Measurements from ENCODE around the gene LKAAEAR1.

The LKAAEAR1 gene

DNA sequence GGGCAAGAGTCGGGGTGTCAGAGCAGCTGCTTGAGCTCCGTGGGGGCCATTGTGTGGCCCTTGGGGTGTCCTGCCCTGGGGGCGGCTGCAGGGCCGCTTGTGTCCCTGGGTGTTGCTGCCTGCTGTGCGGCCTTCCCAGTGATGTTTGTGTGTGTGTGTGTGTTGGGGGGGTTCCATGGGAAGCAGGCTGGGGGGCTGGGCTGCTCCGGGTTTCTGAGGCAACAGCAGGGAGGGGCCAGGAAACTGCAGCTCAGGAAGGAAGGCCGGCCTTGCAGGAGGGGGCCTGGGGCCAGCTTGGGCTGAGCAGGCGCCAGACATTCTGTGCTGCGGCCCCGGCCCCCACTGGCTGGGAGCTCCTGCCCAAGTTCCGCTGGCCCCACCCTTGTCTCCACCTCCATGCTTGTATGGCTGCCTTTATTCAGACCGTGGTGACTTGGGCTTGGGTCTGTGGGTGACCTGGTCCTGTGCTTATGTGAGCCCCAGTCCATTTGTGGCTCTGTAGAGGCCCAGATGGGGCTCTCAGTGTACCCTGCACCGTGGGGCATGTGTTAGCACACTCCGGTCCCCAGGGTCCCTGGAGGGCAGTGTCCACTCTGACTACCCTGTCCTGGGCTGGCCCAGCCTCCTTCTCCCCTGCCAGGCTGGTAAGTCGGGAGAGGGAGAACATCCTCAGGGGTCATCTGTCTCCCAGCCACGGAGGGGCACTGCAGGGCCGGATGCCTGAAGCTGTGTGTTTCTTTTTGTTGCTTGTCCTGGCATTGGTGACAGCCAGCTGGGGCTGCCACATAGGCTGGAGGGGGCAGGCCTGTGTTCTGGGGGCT, 30.1 kb downstream of the LKAAEAR1 start:
- Histone ChIP-seq H3K9me3 (ENCODE audit: control insufficient read depth in 2 of 2, low read length in 2 of 2) (no peaks in the 10 kb centered on the region), H3K9ac (ENCODE audit: low read length in 2 of 2) (peak overlapping the region in 1 of 2 donors; percentile 13), H3K27ac (ENCODE audit: low read length) (no peak overlapping the region), H3K4me1 (ENCODE audit: control insufficient read depth, insufficient read depth, low read length) (peaks cover 4% of the 10 kb centered on the region), H3K36me3 (ENCODE audit: control insufficient read depth in 2 of 2, insufficient read depth in 2 of 2, low read length in 2 of 2) (no peaks in the 10 kb centered on the region), H3K27me3 (ENCODE audit: control insufficient read depth in 1 of 2, insufficient read depth in 2 of 2, low read length in 2 of 2) (peaks cover 39 to 44% of the 10 kb centered on the region in 2 donors), H3K4me3 (ENCODE audit: low read length in 2 of 2) (no peak overlapping the region)

DNA sequence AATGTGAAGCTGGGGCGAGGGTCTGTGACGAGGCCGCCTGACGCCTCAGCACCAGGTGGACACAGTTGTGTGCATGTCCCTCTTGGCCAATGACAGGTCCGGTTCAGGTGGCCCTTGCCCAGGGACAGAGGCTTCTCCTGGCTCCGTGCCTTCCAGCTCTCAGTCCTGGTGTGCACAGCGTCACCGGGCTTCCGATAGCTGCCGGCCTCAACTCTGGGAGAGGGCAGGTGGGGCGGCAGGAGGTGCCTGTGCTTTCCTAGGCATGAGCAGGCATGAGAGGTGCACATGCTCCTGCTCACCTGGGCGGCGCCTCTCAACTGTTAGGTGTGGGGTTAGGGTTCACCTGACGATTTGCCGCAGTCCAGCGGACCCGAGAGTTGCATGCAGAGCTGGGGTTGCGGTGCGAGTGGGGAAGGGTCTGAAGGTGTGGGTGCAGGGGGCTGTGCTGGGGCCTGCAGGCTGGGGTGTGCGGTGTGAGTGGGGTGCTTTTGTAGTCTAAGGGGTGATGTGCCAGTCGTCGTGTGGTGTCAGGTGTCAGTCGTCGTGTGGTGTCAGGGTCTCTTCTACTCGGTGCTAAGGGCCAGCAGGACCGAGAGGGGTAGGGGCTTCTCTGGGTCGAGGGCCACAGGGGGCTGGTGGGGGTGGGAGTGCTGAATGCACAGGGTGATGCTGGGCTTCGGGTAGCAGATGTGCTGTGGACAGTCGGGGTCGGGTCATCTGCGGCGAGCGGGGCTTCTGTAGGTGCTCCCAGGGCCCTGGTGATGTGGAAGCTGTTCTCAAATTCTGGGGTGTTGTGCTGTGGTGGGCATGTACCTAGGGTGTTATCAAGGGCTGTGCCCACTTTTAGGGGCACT, 31.0 kb downstream of the LKAAEAR1 start:
- peaks cover 39 to 49% of the 10 kb centered on the region in 2 donors for H3K27me3 ChIP-seq (ENCODE audit: control insufficient read depth in 1 of 2, insufficient read depth in 2 of 2, low read length in 2 of 2)
- H3K4me1 ChIP-seq (ENCODE audit: control insufficient read depth, insufficient read depth, low read length): peaks cover 9% of the 10 kb centered on the region

DNA sequence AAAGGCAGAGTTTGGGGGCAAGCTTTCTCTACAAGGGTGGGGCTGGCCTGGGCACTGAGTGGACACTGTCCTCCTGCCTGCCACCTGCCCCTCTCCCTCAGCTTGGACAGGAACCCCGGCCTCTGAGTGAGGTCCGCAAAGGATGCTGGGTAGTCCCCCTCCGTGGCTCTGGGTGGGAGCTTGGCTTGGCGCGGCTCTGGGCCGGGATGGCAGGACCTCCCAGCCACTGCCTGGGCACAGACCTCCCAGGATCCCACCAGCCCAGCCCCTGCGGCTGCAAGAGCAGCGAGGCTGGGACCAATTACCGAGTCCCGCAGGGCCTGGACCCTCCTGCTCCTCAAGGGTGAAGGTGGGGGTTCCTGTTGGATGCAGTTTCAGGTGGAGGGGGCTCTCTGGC, 31.9 kb downstream of the LKAAEAR1 start:
- Histone ChIP-seq H3K27me3 (ENCODE audit: control insufficient read depth in 1 of 2, insufficient read depth in 2 of 2, low read length in 2 of 2) (peaks cover 36 to 54% of the 10 kb centered on the region in 2 donors), H3K9me3 (ENCODE audit: control insufficient read depth in 2 of 2, low read length in 2 of 2) (no peaks in the 10 kb centered on the region), H3K9ac (ENCODE audit: low read length in 2 of 2) (no peak overlapping the region), H3K27ac (ENCODE audit: low read length) (peak overlapping the region; percentile 41), H3K4me3 (ENCODE audit: low read length in 2 of 2) (no peak overlapping the region), H3K4me1 (ENCODE audit: control insufficient read depth, insufficient read depth, low read length) (peaks cover 7% of the 10 kb centered on the region), H3K36me3 (ENCODE audit: control insufficient read depth in 2 of 2, insufficient read depth in 2 of 2, low read length in 2 of 2) (no peaks in the 10 kb centered on the region)

More for the DNA sequence above, 31.0 kb downstream of the LKAAEAR1 start:
- Histone ChIP-seq H3K4me3 (ENCODE audit: low read length in 2 of 2) (no peak overlapping the region), H3K36me3 (ENCODE audit: control insufficient read depth in 2 of 2, insufficient read depth in 2 of 2, low read length in 2 of 2) (no peaks in the 10 kb centered on the region), H3K27ac (ENCODE audit: low read length) (no peak overlapping the region), H3K9ac (ENCODE audit: low read length in 2 of 2) (no peak overlapping the region), H3K9me3 (ENCODE audit: control insufficient read depth in 2 of 2, low read length in 2 of 2) (no peaks in the 10 kb centered on the region)

DNA sequence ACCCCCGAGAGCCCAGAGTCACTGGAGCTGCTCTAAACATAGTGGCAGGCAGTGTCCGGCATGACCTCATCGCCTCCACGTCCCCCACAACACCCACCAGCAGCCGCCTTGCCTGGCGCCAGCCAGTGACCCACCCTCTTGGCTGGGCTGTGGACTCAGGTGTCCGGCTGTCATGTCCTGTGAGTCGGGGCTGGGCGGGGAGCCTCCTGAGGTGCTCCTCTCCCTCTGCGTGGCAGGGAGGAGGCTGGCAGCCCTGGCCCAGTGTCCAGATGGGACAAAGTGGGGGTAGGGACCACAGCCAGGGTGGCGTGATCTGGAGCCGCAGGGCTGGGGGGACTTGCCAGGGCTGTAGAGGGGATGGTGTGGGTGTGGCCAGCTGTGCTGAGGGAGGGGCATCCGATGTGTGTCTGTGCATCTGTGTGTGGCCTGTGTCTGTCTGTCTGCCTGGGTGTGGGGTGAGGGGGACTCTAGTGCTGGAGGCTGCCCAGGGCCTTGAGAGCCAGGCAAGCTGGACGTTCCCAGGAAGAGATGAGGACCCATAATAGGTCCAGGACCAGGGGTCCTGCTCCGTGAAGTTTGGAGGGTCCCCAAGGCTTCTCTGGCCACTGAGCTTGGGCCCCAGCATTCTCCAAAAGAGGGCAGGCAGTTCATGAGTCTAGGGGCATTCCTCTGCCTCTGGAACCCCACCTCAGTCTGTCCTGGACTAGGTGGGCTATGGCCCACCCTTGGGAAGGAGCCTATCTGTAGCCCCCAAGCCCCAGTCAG, 32.5 kb downstream of the LKAAEAR1 start:
- Histone ChIP-seq H3K4me3 (ENCODE audit: low read length in 2 of 2) (no peak overlapping the region), H3K9me3 (ENCODE audit: control insufficient read depth in 2 of 2, low read length in 2 of 2) (no peaks in the 10 kb centered on the region), H3K27me3 (ENCODE audit: control insufficient read depth in 1 of 2, insufficient read depth in 2 of 2, low read length in 2 of 2) (peaks cover 40 to 55% of the 10 kb centered on the region in 2 donors), H3K27ac (ENCODE audit: low read length) (peak overlapping the region; percentile 41), H3K4me1 (ENCODE audit: control insufficient read depth, insufficient read depth, low read length) (peaks cover 7% of the 10 kb centered on the region), H3K9ac (ENCODE audit: low read length in 2 of 2) (no peak overlapping the region), H3K36me3 (ENCODE audit: control insufficient read depth in 2 of 2, insufficient read depth in 2 of 2, low read length in 2 of 2) (no peaks in the 10 kb centered on the region)

- H3K4me3 ChIP-seq (ENCODE audit: low read length in 2 of 2): no peak overlapping the region
- no peak overlapping the region for H3K9ac ChIP-seq (ENCODE audit: low read length in 2 of 2)
- H3K36me3 ChIP-seq (ENCODE audit: control insufficient read depth in 2 of 2, insufficient read depth in 2 of 2, low read length in 2 of 2): no peaks in the 10 kb centered on the region
- no peaks in the 10 kb centered on the region for H3K9me3 ChIP-seq (ENCODE audit: control insufficient read depth in 2 of 2, low read length in 2 of 2)
- H3K27ac ChIP-seq (ENCODE audit: low read length): peak overlapping the region; percentile 41
- H3K4me1 ChIP-seq (ENCODE audit: control insufficient read depth, insufficient read depth, low read length): peaks cover 7% of the 10 kb centered on the region
- H3K27me3 ChIP-seq (ENCODE audit: control insufficient read depth in 1 of 2, insufficient read depth in 2 of 2, low read length in 2 of 2): peaks cover 46 to 60% of the 10 kb centered on the region in 2 donors
Measured at GRCh38 chr20:64051033-64051452, 33.2 kb downstream of the LKAAEAR1 start.

DNA sequence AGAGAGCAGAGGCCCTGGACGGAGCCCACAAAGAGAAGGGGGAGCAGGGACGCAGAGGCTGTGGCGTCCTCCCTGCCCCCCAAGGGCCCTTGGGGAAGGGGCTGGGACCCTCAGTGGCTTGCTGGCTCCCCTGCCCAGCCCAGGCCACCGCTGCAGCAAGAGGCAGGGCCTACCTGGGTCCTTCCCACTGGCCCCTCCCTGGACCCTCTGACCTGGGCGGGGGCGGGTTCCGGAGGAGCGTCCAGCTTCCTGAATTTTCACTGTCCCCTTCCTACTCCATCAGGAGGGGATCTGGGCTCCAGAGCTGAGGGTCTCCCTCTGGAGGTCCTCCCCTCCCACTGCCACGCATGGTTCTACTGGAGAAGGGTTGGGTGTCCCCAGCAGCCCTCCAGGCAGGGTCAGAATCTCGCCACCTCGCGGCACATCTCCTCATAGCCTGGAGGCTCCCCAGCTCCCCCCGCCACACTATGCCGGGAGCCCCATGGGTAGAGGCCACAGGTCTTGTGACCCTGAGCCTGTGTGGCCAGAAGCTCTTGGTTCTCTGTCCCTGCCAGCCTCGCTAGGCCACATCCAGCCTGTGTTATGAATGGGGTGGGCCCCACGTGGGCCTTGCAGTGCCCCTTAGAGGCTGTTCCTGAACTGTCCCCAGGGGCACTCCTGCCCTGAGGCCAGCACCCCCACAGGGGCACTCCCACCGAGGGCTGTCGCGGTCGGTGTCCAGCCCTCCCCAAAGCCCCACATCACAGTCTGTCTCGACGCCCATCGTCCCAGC, 33.8 kb downstream of the LKAAEAR1 start:
- no peaks in the 10 kb centered on the region for H3K9me3 ChIP-seq (ENCODE audit: control insufficient read depth in 2 of 2, low read length in 2 of 2)
- no peaks in the 10 kb centered on the region for H3K36me3 ChIP-seq (ENCODE audit: control insufficient read depth in 2 of 2, insufficient read depth in 2 of 2, low read length in 2 of 2)
- H3K4me1 ChIP-seq (ENCODE audit: control insufficient read depth, insufficient read depth, low read length): peaks cover 7% of the 10 kb centered on the region
- H3K9ac ChIP-seq (ENCODE audit: low read length in 2 of 2): no peak overlapping the region
- H3K4me3 ChIP-seq (ENCODE audit: low read length in 2 of 2): peak overlapping the region in 1 of 2 donors; percentile 29
- H3K27ac ChIP-seq (ENCODE audit: low read length): peak overlapping the region; percentile 41
- peaks cover 48 to 65% of the 10 kb centered on the region in 2 donors for H3K27me3 ChIP-seq (ENCODE audit: control insufficient read depth in 1 of 2, insufficient read depth in 2 of 2, low read length in 2 of 2)

- H3K9ac ChIP-seq (ENCODE audit: low read length in 2 of 2): no peak overlapping the region
- H3K27ac ChIP-seq (ENCODE audit: low read length): no peak overlapping the region
- peaks cover 49 to 68% of the 10 kb centered on the region in 2 donors for H3K27me3 ChIP-seq (ENCODE audit: control insufficient read depth in 1 of 2, insufficient read depth in 2 of 2, low read length in 2 of 2)
Measured at GRCh38 chr20:64049878-64050260, 34.3 kb downstream of the LKAAEAR1 start.

GRCh38 chr20:64049060-64049877, 34.9 kb downstream of the LKAAEAR1 start, which contains the start of gene SOX18:
Gene SOX18 (minus strand): TSS chr20:64049639. CDS start chr20:64049516, 123 bp downstream.
- Histone ChIP-seq H3K27ac (ENCODE audit: low read length) (peak within 1 kb of the TSS; percentile 41), H3K9ac (ENCODE audit: low read length in 2 of 2) (no peak within 1 kb of the TSS), H3K36me3 (ENCODE audit: control insufficient read depth in 2 of 2, insufficient read depth in 2 of 2, low read length in 2 of 2) (no peaks in the 10 kb centered on the region), H3K4me3 (ENCODE audit: low read length in 2 of 2) (peak within 1 kb of the TSS in 1 of 2 donors; percentile 40), H3K9me3 (ENCODE audit: control insufficient read depth in 2 of 2, low read length in 2 of 2) (no peaks in the 10 kb centered on the region), H3K27me3 (ENCODE audit: control insufficient read depth in 1 of 2, insufficient read depth in 2 of 2, low read length in 2 of 2) (peaks cover 51 to 72% of the 10 kb centered on the region in 2 donors), H3K4me1 (ENCODE audit: control insufficient read depth, insufficient read depth, low read length) (peaks cover 7% of the 10 kb centered on the region)

More at GRCh38 chr20:64049878-64050260, 34.3 kb downstream of the LKAAEAR1 start:
- H3K36me3 ChIP-seq (ENCODE audit: control insufficient read depth in 2 of 2, insufficient read depth in 2 of 2, low read length in 2 of 2): no peaks in the 10 kb centered on the region
- H3K4me1 ChIP-seq (ENCODE audit: control insufficient read depth, insufficient read depth, low read length): peaks cover 7% of the 10 kb centered on the region
- H3K9me3 ChIP-seq (ENCODE audit: control insufficient read depth in 2 of 2, low read length in 2 of 2): no peaks in the 10 kb centered on the region
- peak overlapping the region in 1 of 2 donors; percentile 29 for H3K4me3 ChIP-seq (ENCODE audit: low read length in 2 of 2)

DNA sequence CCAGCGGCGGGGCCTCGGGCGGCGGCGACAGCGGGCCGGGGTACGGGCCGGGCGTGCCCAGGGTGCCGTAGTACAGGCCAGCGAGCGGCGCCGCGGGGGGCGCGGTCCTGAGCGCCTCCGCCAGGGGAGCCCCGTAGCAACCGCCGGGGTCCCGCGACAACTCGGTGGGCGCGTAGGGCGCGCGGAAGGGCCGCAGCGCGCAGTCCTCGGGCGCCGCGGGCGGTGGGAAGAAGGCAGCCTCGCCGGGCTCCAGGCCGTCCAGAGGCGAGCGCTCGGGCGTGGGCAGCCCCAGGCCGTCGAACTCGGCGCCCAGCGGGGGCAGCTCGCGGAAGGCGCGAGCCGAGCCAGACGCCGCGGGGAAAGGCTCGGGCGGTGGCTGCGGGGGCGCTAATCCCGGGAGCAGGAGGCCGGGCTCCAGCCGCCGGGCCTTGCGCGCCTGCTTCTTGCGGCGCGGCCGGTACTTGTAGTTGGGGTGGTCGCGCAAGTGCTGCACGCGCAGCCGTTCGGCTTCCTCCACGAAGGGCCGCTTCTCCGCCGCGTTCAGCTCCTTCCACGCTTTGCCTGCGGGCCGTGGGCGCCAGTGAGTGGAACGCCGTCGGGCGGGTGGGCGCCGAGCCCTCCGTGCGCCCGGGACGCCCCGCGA, 35.7 kb downstream of the LKAAEAR1 start:
- Histone ChIP-seq H3K9ac (ENCODE audit: low read length in 2 of 2) (no peak overlapping the region), H3K27ac (ENCODE audit: low read length) (no peak overlapping the region)

More for the DNA sequence above, 35.7 kb downstream of the LKAAEAR1 start:
- Histone ChIP-seq H3K36me3 (ENCODE audit: control insufficient read depth in 2 of 2, insufficient read depth in 2 of 2, low read length in 2 of 2) (no peaks in the 10 kb centered on the region), H3K27me3 (ENCODE audit: control insufficient read depth in 1 of 2, insufficient read depth in 2 of 2, low read length in 2 of 2) (peaks cover 47 to 68% of the 10 kb centered on the region in 2 donors), H3K4me3 (ENCODE audit: low read length in 2 of 2) (peak overlapping the region in 1 of 2 donors; percentile 40), H3K4me1 (ENCODE audit: control insufficient read depth, insufficient read depth, low read length) (peaks cover 7% of the 10 kb centered on the region), H3K9me3 (ENCODE audit: control insufficient read depth in 2 of 2, low read length in 2 of 2) (no peaks in the 10 kb centered on the region)
